Duodenal mucosa (tissue), 2 donors: Measurements from ENCODE around the gene DYNLRB2.
A peak's percentile ranks its signal among the peaks of the same experiment; 100 is the strongest.

Experiments used
- H3K27ac ChIP-seq: one replicate; pipeline ENCODE4 v1.7.0; 2013; ENCODE audit warnings: low read depth, low read length
- H3K27me3 ChIP-seq, 2 donors: one replicate each; pipeline ENCODE4 v1.7.0; 2013; ENCODE audit warnings: low read length in 2 of 2, control low read depth in 1 of 2; ENCODE audit not compliant: insufficient read depth in 2 of 2, control insufficient read depth in 1 of 2
- H3K36me3 ChIP-seq, 2 donors: one replicate each; pipeline ENCODE4 v1.7.0; 2013; ENCODE audit warnings: low read length in 2 of 2, control low read depth in 1 of 2; ENCODE audit not compliant: insufficient read depth in 2 of 2, control insufficient read depth in 1 of 2
- H3K4me1 ChIP-seq, 2 donors: one replicate each; pipeline ENCODE4 v1.7.0; 2013; ENCODE audit warnings: low read length in 2 of 2, control low read depth in 1 of 2; ENCODE audit not compliant: insufficient read depth in 2 of 2, control insufficient read depth in 1 of 2
- H3K4me3 ChIP-seq, 2 donors: one replicate each; pipeline ENCODE4 v1.7.0; 2013; ENCODE audit warnings: low read length in 2 of 2, low read depth in 1 of 2
- H3K9ac ChIP-seq, 2 donors: one replicate each; pipeline ENCODE4 v1.7.0; 2013; ENCODE audit warnings: low read length in 2 of 2, low read depth in 1 of 2
- H3K9me3 ChIP-seq, 2 donors: one replicate each; pipeline ENCODE4 v1.7.0; 2013; ENCODE audit warnings: low read length in 2 of 2, control low read depth in 1 of 2; ENCODE audit not compliant: control insufficient read depth in 1 of 2

The DYNLRB2 gene

GRCh38 chr16:80518436-80518835 is 22.4 kb upstream of the DYNLRB2 start:
- no peak overlapping the region for H3K4me3 ChIP-seq

GRCh38 chr16:80519189-80519588 is 21.6 kb upstream of the DYNLRB2 start:
- peaks cover 0 to 6% of the 10 kb centered on the region in 2 donors for H3K27me3 ChIP-seq
- H3K4me3 ChIP-seq: no peak overlapping the region
- H3K27ac ChIP-seq: no peak overlapping the region
- H3K4me1 ChIP-seq: no peaks in the 10 kb centered on the region
- no peak overlapping the region for H3K9ac ChIP-seq
- H3K9me3 ChIP-seq: no peaks in the 10 kb centered on the region
- no peaks in the 10 kb centered on the region for H3K36me3 ChIP-seq

More at GRCh38 chr16:80518436-80518835, 22.4 kb upstream of the DYNLRB2 start:
- H3K9ac ChIP-seq: no peak overlapping the region
- H3K9me3 ChIP-seq: no peaks in the 10 kb centered on the region
- no peak overlapping the region for H3K27ac ChIP-seq
- no peaks in the 10 kb centered on the region for H3K4me1 ChIP-seq
- peaks cover 0 to 6% of the 10 kb centered on the region in 2 donors for H3K27me3 ChIP-seq
- H3K36me3 ChIP-seq: no peaks in the 10 kb centered on the region

GRCh38 chr16:80525420-80525819 is 15.4 kb upstream of the DYNLRB2 start:
- H3K36me3 ChIP-seq: no peaks in the 10 kb centered on the region
- no peak overlapping the region for H3K4me3 ChIP-seq
- no peaks in the 10 kb centered on the region for H3K9me3 ChIP-seq
- H3K4me1 ChIP-seq: peaks cover 4 to 5% of the 10 kb centered on the region in 2 donors
- H3K27ac ChIP-seq: no peak overlapping the region
- H3K27me3 ChIP-seq: peaks cover 0 to 3% of the 10 kb centered on the region in 2 donors
- no peak overlapping the region for H3K9ac ChIP-seq

GRCh38 chr16:80526418-80527061 is 14.3 kb upstream of the DYNLRB2 start:
- H3K36me3 ChIP-seq: no peaks in the 10 kb centered on the region
- H3K27ac ChIP-seq: no peak overlapping the region
- no peaks in the 10 kb centered on the region for H3K9me3 ChIP-seq
- peaks cover 0 to 3% of the 10 kb centered on the region in 2 donors for H3K27me3 ChIP-seq
- H3K9ac ChIP-seq: no peak overlapping the region
- peak overlapping the region in 1 of 2 donors; percentile 14 for H3K4me3 ChIP-seq
- H3K4me1 ChIP-seq: peaks cover 4 to 5% of the 10 kb centered on the region in 2 donors

GRCh38 chr16:80527297-80527696 is 13.5 kb upstream of the DYNLRB2 start:
- Histone ChIP-seq H3K4me1 (peaks cover 4 to 5% of the 10 kb centered on the region in 2 donors), H3K9ac (no peak overlapping the region), H3K36me3 (no peaks in the 10 kb centered on the region), H3K4me3 (no peak overlapping the region), H3K27me3 (peaks cover 0 to 3% of the 10 kb centered on the region in 2 donors), H3K9me3 (no peaks in the 10 kb centered on the region), H3K27ac (no peak overlapping the region)

- no peak overlapping the region for H3K27ac ChIP-seq
- no peaks in the 10 kb centered on the region for H3K9me3 ChIP-seq
- no peaks in the 10 kb centered on the region for H3K36me3 ChIP-seq
- peaks cover 4 to 5% of the 10 kb centered on the region in 2 donors for H3K4me1 ChIP-seq
- H3K4me3 ChIP-seq: no peak overlapping the region
- peaks cover 3 to 8% of the 10 kb centered on the region in 2 donors for H3K27me3 ChIP-seq
- no peak overlapping the region for H3K9ac ChIP-seq
Observed at GRCh38 chr16:80530479-80530878, 10.3 kb upstream of the DYNLRB2 start.

GRCh38 chr16:80536238-80536637 is 4.6 kb upstream of the DYNLRB2 start:
- Histone ChIP-seq H3K27me3 (peaks cover 0 to 12% of the 10 kb centered on the region in 2 donors), H3K9me3 (no peaks in the 10 kb centered on the region), H3K4me3 (no peak overlapping the region), H3K27ac (no peak overlapping the region), H3K4me1 (peaks cover 3 to 7% of the 10 kb centered on the region in 2 donors), H3K36me3 (no peaks in the 10 kb centered on the region), H3K9ac (no peak overlapping the region)

- no peaks in the 10 kb centered on the region for H3K36me3 ChIP-seq
- H3K9ac ChIP-seq: peak overlapping the region in 1 of 2 donors; percentile 63
- H3K27me3 ChIP-seq: peaks cover 0 to 3% of the 10 kb centered on the region in 2 donors
- peaks cover 3 to 7% of the 10 kb centered on the region in 2 donors for H3K4me1 ChIP-seq
- no peak overlapping the region for H3K27ac ChIP-seq
- peak overlapping the region; percentile 87 for H3K4me3 ChIP-seq
- H3K9me3 ChIP-seq: no peaks in the 10 kb centered on the region
Observed at GRCh38 chr16:80541306-80541694, 507 bp downstream of the DYNLRB2 start.

GRCh38 chr16:80543162-80543561 is 2.4 kb downstream of the DYNLRB2 start:
- no peaks in the 10 kb centered on the region for H3K9me3 ChIP-seq
- no peak overlapping the region for H3K9ac ChIP-seq
- H3K36me3 ChIP-seq: no peaks in the 10 kb centered on the region
- no peaks in the 10 kb centered on the region for H3K27me3 ChIP-seq
- H3K4me1 ChIP-seq: peaks cover 3 to 7% of the 10 kb centered on the region in 2 donors
- no peak overlapping the region for H3K4me3 ChIP-seq
- H3K27ac ChIP-seq: no peak overlapping the region

GRCh38 chr16:80544326-80544725 is 3.5 kb downstream of the DYNLRB2 start:
- Histone ChIP-seq H3K9me3 (no peaks in the 10 kb centered on the region), H3K36me3 (no peaks in the 10 kb centered on the region), H3K4me1 (peaks cover 3 to 7% of the 10 kb centered on the region in 2 donors), H3K4me3 (no peak overlapping the region), H3K9ac (no peak overlapping the region), H3K27me3 (no peaks in the 10 kb centered on the region), H3K27ac (no peak overlapping the region)
